Endothelial cell of umbilical vein (primary cell): ENCODE results near the gene QRFPR. TPM values are rescaled to one million over a fixed set of nuclear protein-coding genes. Genes with fewer than 3 reads are reported as not detected.

Source experiments
- BruUV-seq: library from RNA; stranded (reverse); fragments of 400-500 nt; replicated peaks from 2 replicates; lab custom pipeline; 2021; lab: Mats Ljungman, UMichigan
- CTCF ChIA-PET: fragments of 300-600, 350-600 bp; sonication (Branson Sonifier 250); formaldehyde crosslinking; loops from one replicate; lab custom pipeline; 2021; ENCODE audit warnings: antibody characterized with exemption, inconsistent platforms; lab: Charles Lee
- POLR2A ChIA-PET: fragments of 300-600, 350-600 bp; sonication (Branson Sonifier 250); formaldehyde crosslinking; loops from one replicate; lab custom pipeline; 2021; ENCODE audit warnings: antibody characterized with exemption, inconsistent platforms; lab: Charles Lee
- DNase-seq: peaks from one replicate; pipeline ENCODE4 v3.0.0-alpha.2; 2011; ENCODE audit warnings: low read depth, low spot score
- FAIRE-seq: peaks from 2 replicates; lab custom pipeline; 2011; peaks lifted over from hg19 to GRCh38; lab: Jason Lieb, UNC
- H2AFZ ChIP-seq: 2 replicates; pipeline ENCODE4 v1.6.0; 2012; ENCODE audit warnings: low read depth, low read length, control low read depth, inconsistent platforms
- H3K27ac ChIP-seq: 2 replicates; pipeline ENCODE4 v1.5.1; 2011; ENCODE audit warnings: low read depth, mild to moderate bottlenecking, control low read depth, low read length, moderate library complexity; ENCODE audit not compliant: insufficient read depth
- H3K27me3 ChIP-seq, 2 experiments: 2 replicates each; pipeline versions ENCODE4 v1.6.0 to v1.6.1; 2011; ENCODE audit warnings: low read length in 2 of 2, mixed read lengths in 1 of 2; ENCODE audit not compliant: control insufficient read depth in 2 of 2, insufficient read depth in 2 of 2
- H3K36me3 ChIP-seq, 2 experiments: 2 replicates in 1 of 2; 3 replicates in 1 of 2; pipeline ENCODE4 v1.5.1; 2011; ENCODE audit warnings: low read length in 2 of 2, mild to moderate bottlenecking in 1 of 2, moderate library complexity in 1 of 2; ENCODE audit not compliant: control insufficient read depth in 2 of 2, insufficient read depth in 2 of 2; ENCODE audit errors: extremely low read depth in 1 of 2
- H3K4me1 ChIP-seq: 3 replicates; pipeline ENCODE4 v1.5.1; 2011; ENCODE audit warnings: mild to moderate bottlenecking, low read length; ENCODE audit not compliant: control insufficient read depth, insufficient read depth; ENCODE audit errors: extremely low read depth
- H3K4me2 ChIP-seq: 2 replicates; pipeline ENCODE4 v1.6.1; 2011; ENCODE audit warnings: low read length, control low read depth, mixed read lengths; ENCODE audit not compliant: insufficient read depth
- H3K4me3 ChIP-seq, 3 experiments: fragments of 200-600 bp in 1 of 3; sonication (generic), shearing (Covaris generic) in 1 of 3; replicated peaks in 1 of 3; 2 replicates each; pipeline ENCODE4 v1.5.1; 2011 to 2016; ENCODE audit warnings: control low read depth in 3 of 3, low read length in 3 of 3, mild to moderate bottlenecking in 2 of 3, inconsistent platforms in 1 of 3, low read depth in 1 of 3, moderate library complexity in 1 of 3; ENCODE audit not compliant: insufficient read depth in 1 of 3
- H3K79me2 ChIP-seq: 2 replicates; pipeline ENCODE4 v1.6.0; 2012; ENCODE audit warnings: low read length, inconsistent platforms; ENCODE audit not compliant: control insufficient read depth, insufficient read depth
- H3K9ac ChIP-seq: replicated peaks from 2 replicates; pipeline ENCODE3; 2011; ENCODE audit warnings: low read length, control low read depth; ENCODE audit not compliant: insufficient read depth; ENCODE audit errors: extremely low read depth
- H3K9me1 ChIP-seq: replicated peaks from 3 replicates; pipeline ENCODE4 v1.6.0; 2011; ENCODE audit warnings: mild to moderate bottlenecking, low read length; ENCODE audit not compliant: control insufficient read depth, insufficient read depth; ENCODE audit errors: extremely low read depth
- H3K9me3 ChIP-seq: replicated peaks from 2 replicates; pipeline ENCODE4 v1.5.1; 2012; ENCODE audit warnings: low read length, inconsistent platforms; ENCODE audit not compliant: control insufficient read depth, insufficient read depth
- H4K20me1 ChIP-seq: replicated peaks from 2 replicates; pipeline ENCODE3; 2011; ENCODE audit warnings: mild to moderate bottlenecking, low read length; ENCODE audit not compliant: control insufficient read depth, insufficient read depth; ENCODE audit errors: extremely low read depth
- EZH2 ChIP-seq: IDR thresholded peaks from 2 replicates; pipeline ENCODE4 v1.6.1; 2012; ENCODE audit warnings: borderline replicate concordance, low read depth, mild to moderate bottlenecking, moderate library complexity, low read length, inconsistent platforms; ENCODE audit not compliant: severe bottlenecking
- FOS ChIP-seq: IDR thresholded peaks from 2 replicates; pipeline ENCODE4 v1.6.1; 2011; ENCODE audit warnings: mild to moderate bottlenecking, low read length, moderate library complexity, borderline replicate concordance; ENCODE audit not compliant: insufficient read depth
- GATA2 ChIP-seq: IDR thresholded peaks from 2 replicates; pipeline ENCODE4 v1.7.0; 2011; ENCODE audit warnings: low read depth, mild to moderate bottlenecking, moderate library complexity, mixed read lengths, low read length; ENCODE audit not compliant: insufficient read length, insufficient read depth
- JUN ChIP-seq: IDR thresholded peaks from 2 replicates; pipeline ENCODE4 v1.6.1; 2011; ENCODE audit warnings: borderline replicate concordance, low read depth; ENCODE audit not compliant: insufficient read length, insufficient read depth
- MYC ChIP-seq: IDR thresholded peaks from one replicate; pipeline ENCODE4 v1.6.1; 2011; ENCODE audit warnings: mild to moderate bottlenecking, low read depth, low read length
- POLR2A ChIP-seq: IDR thresholded peaks from 2 replicates; pipeline ENCODE4 v1.6.1; 2012; ENCODE audit warnings: low read depth, mild to moderate bottlenecking, control low read depth, low read length
- POLR2AphosphoS5 ChIP-seq: IDR thresholded peaks from 2 replicates; pipeline ENCODE4 v1.6.1; 2012; ENCODE audit warnings: low read depth, mild to moderate bottlenecking, control low read depth, low read length, moderate library complexity; ENCODE audit not compliant: insufficient read depth
- dilution Hi-C: fragments of 300-500 bp; cut with MboI; formaldehyde crosslinking; loops from one replicate; pipeline ENCODE4 v1.15.0; 2019; ENCODE audit warnings: low sequenced_read_pairs; ENCODE audit not compliant: extremely low pct_ligation_motif_present
- intact Hi-C: fragments of 100-400 bp; cut with micrococcal nuclease; formaldehyde crosslinking; loops from one replicate; pipeline ENCODE4 v1.10.0; 2022
- polyA plus RNA-seq, 4 experiments: library from polyadenylated mRNA; depleted of rRNA in 3 of 4; stranded (reverse) in 3 of 4; unstranded in 1 of 4; fragments of >200 nt; gene quantifications; 2 replicates each; pipeline versions ENCODE4 v1.2.1 to v1.2.3, GENCODE V29; 2011 to 2012; ENCODE audit warnings: missing spikeins in 1 of 4
- total RNA-seq: library from RNA; stranded (reverse); gene quantifications from 2 replicates; pipeline ENCODE4 v1.2.3, GENCODE V29; 2021
- TF ChIP-seq, protein P1 (sequence below), 2 donors: IDR thresholded peaks; 1 replicate in 1 of 2; 2 replicates in 1 of 2; pipeline ENCODE4 v1.5.1; 2011; ENCODE audit warnings: low read length in 2 of 2, mild to moderate bottlenecking in 2 of 2, moderate library complexity in 2 of 2, control low read depth in 1 of 2, inconsistent platforms in 1 of 2, low read depth in 1 of 2; ENCODE audit not compliant: insufficient read depth in 1 of 2; ENCODE audit errors: extremely low read depth in 1 of 2
- TF ChIP-seq, protein P2 (sequence below): IDR thresholded peaks from 2 replicates; pipeline ENCODE4 v1.6.1; 2011; ENCODE audit not compliant: insufficient read depth, insufficient read length

The QRFPR gene
- total and polyA plus RNA-seq, 2 donors (not counting 3 experiments of a cell fraction or from before 2014, with no cell fraction given) = not detected

DNA sequence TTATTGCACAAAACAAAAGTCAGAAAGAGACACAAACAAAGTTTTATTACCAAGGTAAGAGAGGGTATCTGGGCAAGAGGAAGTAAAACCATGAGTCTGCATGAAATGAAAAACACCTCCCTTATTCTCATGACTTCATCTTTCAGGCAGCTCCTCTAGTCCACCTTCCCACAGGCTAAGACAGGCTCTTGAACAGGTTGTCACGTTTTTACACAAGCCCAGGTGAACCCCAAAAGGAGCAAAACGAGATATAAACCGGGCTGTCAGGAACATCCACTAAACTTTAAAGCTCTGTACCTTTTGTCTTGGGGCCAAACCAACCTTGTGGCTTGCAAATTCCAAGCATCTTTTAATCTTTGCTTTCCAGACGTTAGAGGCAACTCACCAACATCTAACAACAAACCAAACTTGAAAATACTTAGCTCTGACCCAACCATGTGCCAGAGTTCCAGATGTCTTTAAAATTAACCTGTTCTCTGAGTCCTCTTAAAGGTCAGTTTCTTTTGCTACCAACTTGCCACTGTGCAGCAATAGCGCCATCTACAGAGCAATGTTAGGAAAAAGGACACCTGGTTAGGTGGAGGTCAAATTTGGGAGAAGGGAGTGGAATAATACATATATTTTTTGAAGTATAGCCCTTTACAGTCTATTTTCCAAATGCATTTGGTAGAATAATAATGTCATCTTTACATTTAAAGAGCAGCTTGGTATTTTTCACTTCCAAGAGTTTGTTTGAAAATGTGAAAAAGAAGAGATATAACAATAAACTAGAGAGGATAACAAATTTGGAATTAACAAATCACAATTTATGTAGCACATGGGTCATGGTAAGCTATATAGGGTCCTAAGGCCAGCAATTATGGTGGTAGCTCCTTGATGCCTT, 73.1 kb downstream of the QRFPR start:
- Histone ChIP-seq H3K36me3 (no peaks in the 10 kb centered on the region), H3K4me1 (no peaks in the 10 kb centered on the region), H3K9me1 (no peaks in the 10 kb centered on the region), H3K79me2 (no peaks in the 10 kb centered on the region), H2AFZ (no peak overlapping the region), H3K9ac (no peak overlapping the region), H3K9me3 (no peaks in the 10 kb centered on the region), H4K20me1 (no peaks in the 10 kb centered on the region), H3K27me3 (no peaks in the 10 kb centered on the region), H3K27ac (no peak overlapping the region), H3K4me3 (no peak overlapping the region), H3K4me2 (no peak overlapping the region)
- CTCF ChIA-PET = interaction anchor here (0.7 to 3.1 kb wide), 7 partner anchors 35 to 1152 kb away, joined by 3 to 21 read pairs (median 3); no protein-coding TSS in a partner anchor
- no TSS peak for BruUV-seq
- FAIRE-seq = peak; percentile 59
- TF ChIP-seq, protein P1, sequence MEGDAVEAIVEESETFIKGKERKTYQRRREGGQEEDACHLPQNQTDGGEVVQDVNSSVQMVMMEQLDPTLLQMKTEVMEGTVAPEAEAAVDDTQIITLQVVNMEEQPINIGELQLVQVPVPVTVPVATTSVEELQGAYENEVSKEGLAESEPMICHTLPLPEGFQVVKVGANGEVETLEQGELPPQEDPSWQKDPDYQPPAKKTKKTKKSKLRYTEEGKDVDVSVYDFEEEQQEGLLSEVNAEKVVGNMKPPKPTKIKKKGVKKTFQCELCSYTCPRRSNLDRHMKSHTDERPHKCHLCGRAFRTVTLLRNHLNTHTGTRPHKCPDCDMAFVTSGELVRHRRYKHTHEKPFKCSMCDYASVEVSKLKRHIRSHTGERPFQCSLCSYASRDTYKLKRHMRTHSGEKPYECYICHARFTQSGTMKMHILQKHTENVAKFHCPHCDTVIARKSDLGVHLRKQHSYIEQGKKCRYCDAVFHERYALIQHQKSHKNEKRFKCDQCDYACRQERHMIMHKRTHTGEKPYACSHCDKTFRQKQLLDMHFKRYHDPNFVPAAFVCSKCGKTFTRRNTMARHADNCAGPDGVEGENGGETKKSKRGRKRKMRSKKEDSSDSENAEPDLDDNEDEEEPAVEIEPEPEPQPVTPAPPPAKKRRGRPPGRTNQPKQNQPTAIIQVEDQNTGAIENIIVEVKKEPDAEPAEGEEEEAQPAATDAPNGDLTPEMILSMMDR (IDR thresholded peaks at IDR 0.05; ENCODE audit: extremely low read depth in 1 of 2, insufficient read depth in 1 of 2, low read depth in 1 of 2, low read length in 2 of 2) = peak; percentile 38 to 39
- TF ChIP-seq GATA2 = no peak
- intact Hi-C loops = loop anchor here (1.0 to 5.0 kb wide), 3 partner anchors 115 to 1235 kb away; no protein-coding TSS in a partner anchor
- POLR2A ChIA-PET = no interaction called here
- peak; percentile 24 for DNase-seq
- dilution Hi-C loops = no loop called here

DNA sequence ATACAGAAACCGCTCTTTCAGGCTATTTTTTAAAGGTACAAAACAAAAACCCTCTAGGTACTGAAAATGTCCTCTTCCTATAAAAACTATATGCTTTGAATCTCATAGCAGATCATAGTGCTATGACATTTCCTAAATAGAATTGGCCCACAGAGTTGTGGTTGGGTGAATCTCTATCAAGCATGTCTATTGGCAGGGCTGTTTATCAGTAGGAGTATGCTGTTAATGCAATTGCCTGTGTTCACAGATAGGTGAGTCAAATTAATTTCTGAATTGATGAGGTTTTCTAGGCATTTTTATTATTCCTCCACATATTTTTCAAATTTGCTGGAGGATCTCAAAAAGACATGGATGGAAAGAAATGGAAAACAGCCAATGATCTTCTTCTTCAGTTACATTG, 73.9 kb downstream of the QRFPR start:
- Histone ChIP-seq H3K79me2 (no peaks in the 10 kb centered on the region), H3K4me1 (no peaks in the 10 kb centered on the region), H3K9ac (no peak overlapping the region), H2AFZ (no peak overlapping the region), H3K36me3 (no peaks in the 10 kb centered on the region), H3K27ac (no peak overlapping the region), H4K20me1 (no peaks in the 10 kb centered on the region), H3K27me3 (no peaks in the 10 kb centered on the region), H3K9me3 (no peaks in the 10 kb centered on the region), H3K4me2 (no peak overlapping the region), H3K9me1 (no peaks in the 10 kb centered on the region), H3K4me3 (no peak overlapping the region)
- TF ChIP-seq EZH2 (no peak), MYC (no peak), JUN (no peak), GATA2 (no peak), POLR2AphosphoS5 (no peak), POLR2A (no peak), FOS (no peak)
- TF ChIP-seq, protein P1 (IDR thresholded peaks at IDR 0.05; ENCODE audit: extremely low read depth in 1 of 2, insufficient read depth in 1 of 2, low read depth in 1 of 2, low read length in 2 of 2) = no peak
- TF ChIP-seq, protein P2, sequence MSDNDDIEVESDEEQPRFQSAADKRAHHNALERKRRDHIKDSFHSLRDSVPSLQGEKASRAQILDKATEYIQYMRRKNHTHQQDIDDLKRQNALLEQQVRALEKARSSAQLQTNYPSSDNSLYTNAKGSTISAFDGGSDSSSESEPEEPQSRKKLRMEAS = no peak
- ChIA-PET CTCF (interaction anchor here (0.7 to 3.1 kb wide), 7 partner anchors 34 to 1152 kb away, joined by 3 to 21 read pairs (median 3); no protein-coding TSS in a partner anchor), POLR2A (no interaction called here)
- dilution Hi-C loops = no loop called here
- BruUV-seq = no TSS peak
- DNase-seq (no peak), FAIRE-seq (no peak)
- intact Hi-C loops = loop anchor here (1.0 to 5.0 kb wide), 3 partner anchors 115 to 1235 kb away; no protein-coding TSS in a partner anchor
